PC-9 (cell line): Measurements from ENCODE around the gene LOXL3. TPM values are rescaled to one million over a fixed set of nuclear protein-coding genes. Genes with fewer than 3 reads are reported as not detected.

Experiments
- BruUV-seq: library from RNA; stranded (reverse); fragments of 400-500 nt; replicated peaks from 2 replicates; lab custom pipeline; 2021; lab: Mats Ljungman, UMichigan
- CTCF ChIA-PET: fragments of 300-600 bp; sonication (Branson Sonifier 250); formaldehyde crosslinking; loops from one replicate; lab custom pipeline; 2022; ENCODE audit warnings: antibody characterized with exemption; lab: Charles Lee
- POLR2A ChIA-PET: fragments of 300-600 bp; sonication (Branson Sonifier 250); formaldehyde crosslinking; loops from one replicate; lab custom pipeline; 2022; ENCODE audit warnings: antibody characterized with exemption; ENCODE audit not compliant: unreplicated experiment; lab: Charles Lee
- DNase-seq, 2 experiments: peaks; one replicate each; pipeline versions ENCODE4 v3.0.0 to v3.0.0-alpha.2; 2015 to 2022; ENCODE audit warnings: mixed read lengths in 1 of 2
- H2AFZ ChIP-seq: fragments of 200-600 bp; sonication (generic); 2 replicates; pipeline ENCODE4 v1.8.1; 2017; ENCODE audit warnings: antibody characterized with exemption
- H3F3A ChIP-seq: fragments of 200-600 bp; sonication (generic); 2 replicates; pipeline ENCODE4 v1.8.1; 2017; ENCODE audit warnings: antibody characterized with exemption, mild to moderate bottlenecking, low read depth; ENCODE audit not compliant: insufficient read depth
- H3K27ac ChIP-seq: fragments of 200-600 bp; sonication (generic); 2 replicates; pipeline ENCODE4 v1.6.1; 2016; ENCODE audit warnings: mixed run types
- H3K27me3 ChIP-seq: fragments of 200-600 bp; sonication (generic); 2 replicates; pipeline ENCODE4 v1.6.1; 2016; ENCODE audit warnings: low read depth, mixed run types; ENCODE audit not compliant: insufficient read depth
- H3K36me3 ChIP-seq: fragments of 200-600 bp; sonication (generic); 2 replicates; pipeline ENCODE4 v1.6.1; 2016; ENCODE audit warnings: low read depth, mixed run types
- H3K4me1 ChIP-seq: fragments of 200-600 bp; sonication (generic); replicated peaks from 2 replicates; pipeline ENCODE4 v1.6.1; 2016; ENCODE audit warnings: mixed run types; ENCODE audit not compliant: insufficient read depth
- H3K4me2 ChIP-seq: fragments of 200-600 bp; sonication (generic); 2 replicates; pipeline ENCODE4 v1.6.1; 2017; ENCODE audit warnings: mixed run types
- H3K4me3 ChIP-seq: fragments of 200-600 bp; sonication (generic); 2 replicates; pipeline ENCODE4 v1.6.1; 2016; ENCODE audit warnings: mixed run types
- H3K79me2 ChIP-seq: fragments of 200-600 bp; sonication (generic); 2 replicates; pipeline ENCODE4 v1.6.1; 2017; ENCODE audit warnings: low read depth, mixed run types
- H3K9me2 ChIP-seq: fragments of 200-600 bp; sonication (generic); 2 replicates; pipeline ENCODE4 v1.8.1; 2017; ENCODE audit warnings: mild to moderate bottlenecking; ENCODE audit not compliant: insufficient read depth
- H3K9me3 ChIP-seq: fragments of 200-600 bp; sonication (generic); 2 replicates; pipeline ENCODE4 v1.8.1; 2016; ENCODE audit warnings: low read depth; ENCODE audit not compliant: insufficient read depth
- H4K20me1 ChIP-seq: fragments of 200-600 bp; sonication (generic); 2 replicates; pipeline ENCODE4 v1.8.1; 2017; ENCODE audit not compliant: insufficient read depth
- CTCF ChIP-seq: fragments of 200-600 bp; sonication (generic); conservative IDR thresholded peaks from 2 replicates; pipeline ENCODE4 v1.6.1; 2017; ENCODE audit warnings: mixed run types, antibody characterized with exemption, mild to moderate bottlenecking, moderate library complexity
- EZH2 ChIP-seq: fragments of 200-600 bp; sonication (generic); IDR thresholded peaks from 2 replicates; pipeline ENCODE4 v1.8.0; 2017; ENCODE audit warnings: antibody characterized with exemption, low read depth
- intact Hi-C: fragments of 100-400 bp; cut with micrococcal nuclease; formaldehyde crosslinking; loops from one replicate; pipeline ENCODE4 v1.10.0; 2022; ENCODE audit not compliant: unreplicated experiment
- total RNA-seq: library from RNA; stranded (reverse); gene quantifications from 2 replicates; pipeline ENCODE4 v1.2.3, GENCODE V29; 2021

Gene LOXL3
- total RNA-seq, 1 experiment from 2014 or later = 3.1 TPM

DNA sequence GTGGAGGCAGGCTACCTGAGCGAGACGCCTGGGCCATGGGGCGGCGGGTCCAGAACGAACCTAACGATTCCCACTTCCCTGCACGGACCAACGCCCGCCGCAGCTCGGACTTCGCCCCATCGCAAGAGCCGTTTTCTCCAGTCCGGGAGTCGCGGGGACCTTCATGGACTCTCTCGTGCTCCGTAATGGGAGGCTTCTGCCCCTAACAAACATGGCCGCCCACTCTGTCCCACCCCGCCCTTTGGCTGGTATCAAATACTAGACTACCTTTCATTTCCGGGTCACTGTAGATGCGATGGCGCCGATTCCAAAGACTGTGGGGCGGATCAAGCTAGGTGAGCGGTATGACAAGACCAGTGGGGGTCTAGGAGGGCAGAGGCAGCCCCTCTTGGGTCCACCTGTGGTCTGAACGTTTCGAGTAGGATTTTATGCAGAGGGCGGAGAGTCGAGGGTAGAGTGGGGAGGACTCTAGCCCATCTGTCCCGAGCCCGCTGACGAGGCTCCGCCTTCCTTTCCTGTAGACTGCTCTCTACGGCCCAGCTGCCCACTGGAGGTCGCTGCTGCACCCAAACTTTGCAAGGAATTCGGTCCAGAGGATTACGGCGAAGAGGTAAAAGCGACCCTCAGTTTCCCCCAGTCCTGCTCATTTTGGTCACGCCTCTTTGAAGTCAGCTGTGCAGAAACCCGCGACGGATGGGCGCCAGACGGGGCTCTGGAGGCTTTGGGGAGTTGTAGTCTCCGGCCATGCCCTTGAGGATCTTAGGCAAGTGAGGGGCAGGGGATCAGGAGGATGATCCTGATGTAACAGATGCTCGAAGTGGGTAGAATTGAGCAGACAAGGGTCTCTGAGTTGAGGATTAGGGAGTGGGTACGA, 70.7 kb downstream of the LOXL3 start, which contains the start of the genes CCDC142 and TTC31:
Gene CCDC142, minus strand, starts transcription at position 198 of the 874 bp plus-strand sequence. Its CDS starts 161 bp downstream, at position 37.
Gene TTC31, plus strand, starts transcription at position 281 of the 874 bp plus-strand sequence. Its CDS starts 15 bp downstream, at position 296.
- intact Hi-C loops = loop anchor here (1.0 to 10.0 kb wide), 6 partner anchors 24 to 172 kb away; partner anchors contain the start of genes AUP1, HTRA2, INO80B and PCGF1
- no peaks in the 10 kb centered on the region for H3K9me3 ChIP-seq
- peak within 1 kb of the TSS; percentile 53 for H3K27ac ChIP-seq
- H3K27me3 ChIP-seq = no peaks in the 10 kb centered on the region
- H3K79me2 ChIP-seq = peaks cover 37% of the 10 kb centered on the region
- DNase-seq = peak; percentile 89 to 90
- H3F3A ChIP-seq = peaks cover 18% of the 10 kb centered on the region
- peaks cover 19% of the 10 kb centered on the region for H3K4me1 ChIP-seq
- peak within 1 kb of the TSS; percentile 94 for H2AFZ ChIP-seq
- peaks cover 12% of the 10 kb centered on the region for H3K36me3 ChIP-seq
- H4K20me1 ChIP-seq = no peaks in the 10 kb centered on the region
- TSS peak; percentile 69 for BruUV-seq
- peak within 1 kb of the TSS; percentile 92 for H3K4me3 ChIP-seq
- CTCF ChIA-PET = interaction anchor here (2.0 kb wide), 1 partner anchor 105 kb away, joined by 7 read pairs; no protein-coding TSS in a partner anchor
- no peaks in the 10 kb centered on the region for H3K9me2 ChIP-seq
- POLR2A ChIA-PET = interaction anchor here (0.6 to 0.8 kb wide), 4 partner anchors 24 to 1098 kb away, joined by 3 to 19 read pairs (median 6); partner anchors contain the start of gene ALMS1
- peak within 1 kb of the TSS; percentile 89 for H3K4me2 ChIP-seq
- TF ChIP-seq EZH2 (no peak), CTCF (peak; percentile 91)

Other genes starting within 250 kb of the LOXL3 start
- 1.2 TPM in 1 of 2 replicates, not detected in the other for gene SLC4A5, start 210.5 kb downstream of the LOXL3 start, total RNA-seq
- 130 and 147 TPM in 2 replicates for gene DCTN1, start 173.6 kb downstream of the LOXL3 start, total RNA-seq
- 9.8 and 12.0 TPM in 2 replicates for gene C2orf81, start 132.3 kb downstream of the LOXL3 start, total RNA-seq
- gene WDR54, start 132.2 kb downstream of the LOXL3 start, total RNA-seq = 46.7 and 53.0 TPM in 2 replicates
- gene RTKN, start 112.0 kb downstream of the LOXL3 start, total RNA-seq = 58.9 and 63.4 TPM in 2 replicates
- gene INO80B, start 98.9 kb downstream of the LOXL3 start, total RNA-seq = 32.5 and 34.2 TPM in 2 replicates
- gene WBP1, start 95.5 kb downstream of the LOXL3 start, total RNA-seq = 68.0 and 74.7 TPM in 2 replicates
- gene MOGS, start 88.6 kb downstream of the LOXL3 start, total RNA-seq = 70.5 and 88.8 TPM in 2 replicates
- 42.9 and 51.1 TPM in 2 replicates for gene MRPL53, start 81.3 kb downstream of the LOXL3 start, total RNA-seq
- gene CCDC142, start 70.9 kb downstream of the LOXL3 start, total RNA-seq = 16.8 and 19.8 TPM in 2 replicates
- 20.1 and 21.8 TPM in 2 replicates for gene TTC31, start 70.9 kb downstream of the LOXL3 start, total RNA-seq
- gene LBX2, start 54.3 kb downstream of the LOXL3 start, total RNA-seq = 0.76 and 2.0 TPM in 2 replicates
- gene PCGF1, start 46.2 kb downstream of the LOXL3 start, total RNA-seq = 24.9 and 31.3 TPM in 2 replicates
- 3.1 and 3.8 TPM in 2 replicates for gene TLX2, start 39.5 kb downstream of the LOXL3 start, total RNA-seq
- gene DQX1, start 27.7 kb downstream of the LOXL3 start, total RNA-seq = 1.3 and 1.7 TPM in 2 replicates
- gene AUP1, start 24.2 kb downstream of the LOXL3 start, total RNA-seq = 79.2 and 84.0 TPM in 2 replicates
- 23.2 and 23.5 TPM in 2 replicates for gene HTRA2, start 24.0 kb downstream of the LOXL3 start, total RNA-seq
- 15.0 and 27.8 TPM in 2 replicates for gene DOK1, start 778 bp upstream of the LOXL3 start, total RNA-seq
- gene M1AP, start 94.4 kb upstream of the LOXL3 start, total RNA-seq = 4.5 and 7.7 TPM in 2 replicates
- gene SEMA4F, start 100.3 kb upstream of the LOXL3 start, total RNA-seq = 10.6 and 12.3 TPM in 2 replicates